ENCODE measurements around the gene CLDND1. TPM values are rescaled to one million over a fixed set of nuclear protein-coding genes. Genes with fewer than 3 reads are reported as not detected.

Gene CLDND1
- total RNA-seq, 4 donors from 2014 or later, result 68.8 to 152 (median 114) TPM

GRCh38 chr3:98555025-98555379 is 32.3 kb upstream of the CLDND1 start:
- no peak for TF ChIP-seq CTCF (IDR thresholded peaks at IDR 0.05; ENCODE audit: low read depth)

- TF ChIP-seq CTCF (IDR thresholded peaks at IDR 0.05; ENCODE audit: low read depth), result no peak
Measured at GRCh38 chr3:98554580-98554979, 31.9 kb upstream of the CLDND1 start.

- no peak for TF ChIP-seq CTCF (IDR thresholded peaks at IDR 0.05; ENCODE audit: low read depth)
Measured at GRCh38 chr3:98553753-98554152, 31.1 kb upstream of the CLDND1 start.

- no peak for TF ChIP-seq CTCF (IDR thresholded peaks at IDR 0.05; ENCODE audit: low read depth)
Measured at GRCh38 chr3:98553021-98553563, 30.4 kb upstream of the CLDND1 start.

- TF ChIP-seq CTCF (IDR thresholded peaks at IDR 0.05; ENCODE audit: low read depth), result no peak
Measured at GRCh38 chr3:98552232-98553020, 29.7 kb upstream of the CLDND1 start.

- no peak for TF ChIP-seq CTCF (IDR thresholded peaks at IDR 0.05; ENCODE audit: low read depth)
Measured at GRCh38 chr3:98551754-98552153, 29.1 kb upstream of the CLDND1 start.

GRCh38 chr3:98551236-98551635 is 28.5 kb upstream of the CLDND1 start:
- TF ChIP-seq CTCF (IDR thresholded peaks at IDR 0.05; ENCODE audit: low read depth), result no peak

Measured in subcutaneous adipose tissue (tissue), 4 donors.